AG09309 (cell line): ENCODE data around the gene MPP4.

Experiments used
- DNase-seq: peaks from one replicate; pipeline ENCODE4 v3.0.0-alpha.2; 2010; ENCODE audit warnings: low read depth
- H3K4me3 ChIP-seq: 2 replicates; pipeline ENCODE4 v1.5.1; 2011; ENCODE audit warnings: mild to moderate bottlenecking, low read depth, low read length, moderate library complexity; ENCODE audit not compliant: control insufficient read depth
- TF ChIP-seq, protein P1 (sequence below): IDR thresholded peaks from 2 replicates; pipeline ENCODE4 v1.5.1; 2011; ENCODE audit warnings: mild to moderate bottlenecking, low read depth, low read length, inconsistent platforms; ENCODE audit not compliant: insufficient read depth, control insufficient read depth; ENCODE audit errors: missing control alignments

Gene MPP4, protein sequence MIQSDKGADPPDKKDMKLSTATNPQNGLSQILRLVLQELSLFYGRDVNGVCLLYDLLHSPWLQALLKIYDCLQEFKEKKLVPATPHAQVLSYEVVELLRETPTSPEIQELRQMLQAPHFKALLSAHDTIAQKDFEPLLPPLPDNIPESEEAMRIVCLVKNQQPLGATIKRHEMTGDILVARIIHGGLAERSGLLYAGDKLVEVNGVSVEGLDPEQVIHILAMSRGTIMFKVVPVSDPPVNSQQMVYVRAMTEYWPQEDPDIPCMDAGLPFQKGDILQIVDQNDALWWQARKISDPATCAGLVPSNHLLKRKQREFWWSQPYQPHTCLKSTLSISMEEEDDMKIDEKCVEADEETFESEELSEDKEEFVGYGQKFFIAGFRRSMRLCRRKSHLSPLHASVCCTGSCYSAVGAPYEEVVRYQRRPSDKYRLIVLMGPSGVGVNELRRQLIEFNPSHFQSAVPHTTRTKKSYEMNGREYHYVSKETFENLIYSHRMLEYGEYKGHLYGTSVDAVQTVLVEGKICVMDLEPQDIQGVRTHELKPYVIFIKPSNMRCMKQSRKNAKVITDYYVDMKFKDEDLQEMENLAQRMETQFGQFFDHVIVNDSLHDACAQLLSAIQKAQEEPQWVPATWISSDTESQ

DNA sequence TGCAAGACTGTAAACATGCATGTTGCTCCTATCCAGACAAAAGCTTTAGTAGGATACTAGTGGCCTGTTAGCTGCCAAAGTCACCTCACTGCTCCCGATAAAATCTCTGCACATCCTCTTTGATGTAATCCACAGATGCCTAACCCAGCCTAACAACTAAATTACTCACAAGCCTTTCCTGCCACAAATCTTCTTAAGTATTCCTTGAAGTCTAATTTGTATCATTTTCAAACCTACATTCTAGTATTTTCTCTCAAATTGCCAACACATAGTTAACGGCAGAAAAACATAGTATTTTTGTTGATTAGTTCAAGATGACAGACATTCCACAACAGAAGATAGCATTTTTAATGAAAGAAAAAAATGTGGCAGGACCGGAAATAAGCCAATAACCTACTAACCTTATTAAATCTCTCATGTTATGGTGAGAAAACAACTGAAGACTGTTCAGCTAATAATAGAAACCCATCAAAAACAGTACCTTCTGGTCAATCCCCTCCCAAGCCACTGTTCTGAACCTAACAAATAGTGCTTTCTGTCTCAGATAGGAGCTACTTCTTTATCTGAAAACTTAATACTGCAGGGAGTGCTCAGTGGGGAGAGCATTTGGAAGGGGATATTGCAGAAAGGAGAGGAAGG lies at the start of gene MPP4:
Gene MPP4, minus strand, starts transcription at position 57 of the 639 bp plus-strand sequence. CDS start 4,690 bp downstream, outside the sequence.
- peak; percentile 45 for DNase-seq
- TF ChIP-seq, protein P1, sequence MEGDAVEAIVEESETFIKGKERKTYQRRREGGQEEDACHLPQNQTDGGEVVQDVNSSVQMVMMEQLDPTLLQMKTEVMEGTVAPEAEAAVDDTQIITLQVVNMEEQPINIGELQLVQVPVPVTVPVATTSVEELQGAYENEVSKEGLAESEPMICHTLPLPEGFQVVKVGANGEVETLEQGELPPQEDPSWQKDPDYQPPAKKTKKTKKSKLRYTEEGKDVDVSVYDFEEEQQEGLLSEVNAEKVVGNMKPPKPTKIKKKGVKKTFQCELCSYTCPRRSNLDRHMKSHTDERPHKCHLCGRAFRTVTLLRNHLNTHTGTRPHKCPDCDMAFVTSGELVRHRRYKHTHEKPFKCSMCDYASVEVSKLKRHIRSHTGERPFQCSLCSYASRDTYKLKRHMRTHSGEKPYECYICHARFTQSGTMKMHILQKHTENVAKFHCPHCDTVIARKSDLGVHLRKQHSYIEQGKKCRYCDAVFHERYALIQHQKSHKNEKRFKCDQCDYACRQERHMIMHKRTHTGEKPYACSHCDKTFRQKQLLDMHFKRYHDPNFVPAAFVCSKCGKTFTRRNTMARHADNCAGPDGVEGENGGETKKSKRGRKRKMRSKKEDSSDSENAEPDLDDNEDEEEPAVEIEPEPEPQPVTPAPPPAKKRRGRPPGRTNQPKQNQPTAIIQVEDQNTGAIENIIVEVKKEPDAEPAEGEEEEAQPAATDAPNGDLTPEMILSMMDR, result no peak
- H3K4me3 ChIP-seq, result no peak within 1 kb of the TSS

DNA sequence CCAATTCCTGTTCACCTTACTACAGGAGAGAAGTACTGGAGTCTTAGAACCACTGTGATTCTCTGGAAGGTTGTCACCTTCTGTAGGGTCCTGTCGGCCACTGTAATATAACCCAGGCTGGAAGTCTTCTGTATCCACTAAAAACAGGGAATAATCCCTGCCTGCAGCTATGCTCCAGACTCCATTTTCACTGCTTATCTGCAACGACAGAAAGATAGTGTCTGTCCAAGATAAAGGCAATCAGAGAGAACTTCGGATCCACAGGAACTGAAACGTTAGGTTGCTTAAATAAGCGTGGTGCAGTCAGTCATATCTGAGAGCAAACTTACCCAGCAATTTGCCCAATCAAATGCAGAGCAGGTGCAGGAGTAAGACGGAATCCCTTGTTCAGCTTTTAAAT lies 48.1 kb upstream of the MPP4 start:
- DNase-seq, result no peak
- TF ChIP-seq, protein P1, result no peak
- no peak overlapping the region for H3K4me3 ChIP-seq

DNA sequence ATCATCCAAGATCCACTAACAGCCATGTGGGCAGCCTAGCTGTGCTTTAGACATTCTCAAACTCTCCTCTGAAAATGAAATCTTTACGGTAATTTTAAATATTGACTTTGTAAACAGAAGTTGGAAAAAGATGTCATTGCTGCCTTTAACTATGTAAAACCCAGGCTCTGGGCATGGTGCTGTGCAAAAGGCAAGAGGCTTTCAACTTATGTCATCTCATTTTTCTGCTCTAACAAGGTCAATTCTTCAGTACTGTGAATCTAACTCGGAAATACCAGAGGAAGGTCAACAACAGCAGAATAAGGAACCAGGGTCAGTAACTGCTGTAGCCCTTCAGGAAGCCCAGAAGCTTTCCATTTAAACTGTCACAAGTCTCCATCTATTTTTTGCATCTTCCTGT lies 37.0 kb upstream of the MPP4 start:
- no peak for DNase-seq
- H3K4me3 ChIP-seq, result no peak overlapping the region
- TF ChIP-seq, protein P1, result no peak

DNA sequence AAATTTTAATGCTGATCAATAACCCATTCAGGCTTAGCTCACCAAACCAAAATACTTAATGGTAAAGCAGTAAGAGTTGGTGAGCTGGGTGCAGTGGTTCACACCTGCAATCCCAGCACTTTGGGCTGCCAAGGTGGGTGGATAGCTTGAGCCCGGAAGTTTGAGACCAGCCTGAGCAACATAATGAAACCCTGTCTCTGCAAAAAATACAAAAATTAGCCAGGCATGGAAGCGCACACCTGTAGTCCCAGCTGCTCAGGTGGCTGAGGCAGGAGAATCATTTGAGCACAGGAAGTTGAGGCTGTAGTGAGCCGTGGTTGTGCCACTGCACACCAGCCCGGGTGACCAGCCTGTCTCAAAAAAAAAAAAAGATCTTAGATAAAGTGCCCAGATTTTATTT lies 35.7 kb upstream of the MPP4 start:
- no peak overlapping the region for H3K4me3 ChIP-seq
- TF ChIP-seq, protein P1, result no peak
- no peak for DNase-seq

DNA sequence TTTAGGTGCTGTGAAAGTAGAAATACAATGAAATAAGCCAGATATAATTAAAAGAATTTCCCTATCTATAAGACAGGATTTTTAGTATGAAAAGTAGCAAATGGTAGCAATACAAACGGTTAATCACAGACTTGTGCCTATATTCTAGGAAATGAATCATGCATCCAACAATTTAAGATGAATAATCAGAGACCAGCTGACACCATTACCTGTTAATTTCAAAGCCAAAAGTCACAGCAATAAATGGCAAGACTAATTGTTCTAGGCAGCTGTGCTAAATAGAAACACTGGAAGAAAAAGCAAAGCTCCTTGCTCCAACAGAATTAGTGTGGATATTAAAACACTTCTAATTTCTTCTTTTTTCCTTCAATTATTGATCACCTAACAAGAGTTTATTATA lies 35.1 kb upstream of the MPP4 start:
- TF ChIP-seq, protein P1, result no peak
- no peak for DNase-seq
- no peak overlapping the region for H3K4me3 ChIP-seq

DNA sequence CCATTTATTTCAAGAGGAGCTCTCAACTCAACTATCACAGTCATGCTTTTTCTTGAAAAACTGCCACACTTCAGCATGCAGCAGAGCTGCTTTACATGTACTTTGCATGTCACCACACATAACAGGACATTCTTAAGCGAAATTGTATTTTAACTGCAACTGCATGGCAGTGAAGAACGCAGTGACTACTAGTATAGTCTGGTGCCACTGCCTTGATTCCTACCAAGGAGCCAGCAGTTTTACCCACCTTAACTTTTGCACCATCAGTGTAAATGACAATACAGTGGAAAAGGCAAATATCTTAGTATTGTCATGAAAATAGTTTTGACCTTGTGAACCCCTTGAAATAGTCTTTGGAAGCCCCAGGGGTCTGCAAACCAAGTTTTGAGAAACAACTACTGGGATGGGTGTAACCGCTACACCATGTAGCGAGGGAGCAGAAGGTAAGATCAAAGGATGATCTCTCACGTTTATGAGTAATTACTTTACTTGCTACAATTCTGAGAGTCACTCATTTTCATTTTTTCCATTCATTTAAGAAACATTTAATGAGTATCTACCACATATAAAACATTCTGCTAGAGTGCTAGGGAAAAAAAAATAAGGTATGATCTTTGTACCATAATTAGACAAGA lies 32.3 kb upstream of the MPP4 start:
- TF ChIP-seq, protein P1, result no peak
- no peak for DNase-seq
- no peak overlapping the region for H3K4me3 ChIP-seq
